Cardiac muscle cell (in vitro differentiated cells and primary cell): Measurements from ENCODE around the gene COMMD7. TPM values are rescaled to one million over a fixed set of nuclear protein-coding genes. Genes with fewer than 3 reads are reported as not detected.
"Not testable (repeated sequence)": the region's sequence is repeated elsewhere in the genome, so short reads cannot be mapped to it uniquely, and the experiment has no call there.

Experiments
- DNase-seq, 2 donors: peaks; one replicate each; pipeline versions ENCODE4 v3.0.0 to v3.0.0-alpha.2; 2010 to 2017; ENCODE audit warnings: low read depth in 1 of 2, low spot score in 1 of 2
- H3K27ac ChIP-seq: fragments of 200-600 bp; sonication (generic); 2 replicates; pipeline ENCODE4 v1.5.1; 2016
- H3K27me3 ChIP-seq: fragments of 200-600 bp; sonication (generic); 2 replicates; pipeline ENCODE4 v1.6.0; 2016; ENCODE audit warnings: control low read depth
- H3K36me3 ChIP-seq: fragments of 200-600 bp; sonication (generic); 2 replicates; pipeline ENCODE4 v1.5.1; 2016; ENCODE audit warnings: control low read depth
- H3K4me1 ChIP-seq: fragments of 200-600 bp; sonication (generic); 2 replicates; pipeline ENCODE4 v1.8.1; 2017; ENCODE audit warnings: low read depth, mild to moderate bottlenecking, mixed run types
- H3K4me3 ChIP-seq: fragments of 200-600 bp; sonication (generic); 2 replicates; pipeline ENCODE4 v1.5.1; 2016; ENCODE audit warnings: mild to moderate bottlenecking
- H3K9me3 ChIP-seq: fragments of 200-600 bp; sonication (generic); 2 replicates; pipeline ENCODE4 v1.5.1; 2017; ENCODE audit warnings: low read depth, mild to moderate bottlenecking, control low read depth
- polyA plus RNA-seq: library from polyadenylated mRNA; unstranded; fragments of >200 nt; fragmentation: Nextera tagmentation; extraction: Ambion mirVana; gene quantifications from 2 replicates; pipeline ENCODE4 v1.2.1, GENCODE V29; 2016
- total RNA-seq: library from RNA; depleted of rRNA; stranded (reverse); fragments of >200 nt; gene quantifications from 2 replicates; pipeline ENCODE4 v1.2.3, GENCODE V29; 2016
- TF ChIP-seq, protein P1 (sequence below): IDR thresholded peaks from 2 replicates; pipeline ENCODE4 v1.5.1; 2012; ENCODE audit warnings: low read depth, mild to moderate bottlenecking, low read length

COMMD7 gene
- total and polyA plus RNA-seq, 2 experiments from 2014 or later = 36.1 to 156 TPM

GRCh38 chr20:32706486-32706885, 36.8 kb downstream of the COMMD7 start:
- Histone ChIP-seq H3K27me3 (no peaks in the 10 kb centered on the region), H3K9me3 (no peaks in the 10 kb centered on the region), H3K27ac (no peak overlapping the region), H3K36me3 (peaks cover 14% of the 10 kb centered on the region), H3K4me3 (no peak overlapping the region), H3K4me1 (peaks cover 12% of the 10 kb centered on the region)
- DNase-seq = no peak
- TF ChIP-seq, protein P1, sequence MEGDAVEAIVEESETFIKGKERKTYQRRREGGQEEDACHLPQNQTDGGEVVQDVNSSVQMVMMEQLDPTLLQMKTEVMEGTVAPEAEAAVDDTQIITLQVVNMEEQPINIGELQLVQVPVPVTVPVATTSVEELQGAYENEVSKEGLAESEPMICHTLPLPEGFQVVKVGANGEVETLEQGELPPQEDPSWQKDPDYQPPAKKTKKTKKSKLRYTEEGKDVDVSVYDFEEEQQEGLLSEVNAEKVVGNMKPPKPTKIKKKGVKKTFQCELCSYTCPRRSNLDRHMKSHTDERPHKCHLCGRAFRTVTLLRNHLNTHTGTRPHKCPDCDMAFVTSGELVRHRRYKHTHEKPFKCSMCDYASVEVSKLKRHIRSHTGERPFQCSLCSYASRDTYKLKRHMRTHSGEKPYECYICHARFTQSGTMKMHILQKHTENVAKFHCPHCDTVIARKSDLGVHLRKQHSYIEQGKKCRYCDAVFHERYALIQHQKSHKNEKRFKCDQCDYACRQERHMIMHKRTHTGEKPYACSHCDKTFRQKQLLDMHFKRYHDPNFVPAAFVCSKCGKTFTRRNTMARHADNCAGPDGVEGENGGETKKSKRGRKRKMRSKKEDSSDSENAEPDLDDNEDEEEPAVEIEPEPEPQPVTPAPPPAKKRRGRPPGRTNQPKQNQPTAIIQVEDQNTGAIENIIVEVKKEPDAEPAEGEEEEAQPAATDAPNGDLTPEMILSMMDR = no peak

DNA sequence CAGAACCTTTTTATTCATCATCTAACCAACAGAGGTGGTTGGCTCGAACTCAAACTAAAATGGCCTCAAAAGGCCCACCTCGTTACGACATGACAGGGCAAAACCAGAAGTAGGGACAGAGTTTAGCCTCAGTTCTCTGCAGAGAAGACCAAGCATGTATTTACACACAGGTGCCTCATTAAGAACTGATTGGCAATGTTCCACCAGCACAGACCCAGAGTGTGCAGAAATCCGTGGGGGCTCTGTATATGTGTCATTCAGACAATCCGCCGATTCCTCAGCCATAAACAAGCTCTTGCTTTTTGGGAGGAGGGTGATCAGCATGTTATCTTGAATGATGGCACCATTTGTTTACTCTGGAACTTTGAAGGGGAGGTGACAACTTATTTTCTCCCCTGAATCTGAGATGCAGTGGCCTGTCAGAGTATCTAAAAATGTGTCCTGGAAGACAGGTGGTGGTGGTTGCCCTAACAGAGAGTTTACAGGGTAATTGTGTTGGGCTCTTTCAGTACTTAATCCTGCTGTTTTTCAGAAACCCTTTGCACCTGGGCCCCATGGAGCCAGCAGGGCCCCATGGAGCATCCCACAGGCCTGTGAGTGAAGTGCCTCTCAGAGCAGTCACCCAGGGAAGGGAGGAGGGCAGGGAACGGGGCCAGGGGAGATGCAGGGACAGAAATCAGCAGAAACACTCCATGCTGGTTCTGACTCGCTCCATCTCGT, 40.4 kb downstream of the COMMD7 start:
- no peak overlapping the region for H3K4me3 ChIP-seq
- H3K9me3 ChIP-seq = no peaks in the 10 kb centered on the region
- H3K36me3 ChIP-seq = peaks cover 14% of the 10 kb centered on the region
- no peaks in the 10 kb centered on the region for H3K4me1 ChIP-seq
- H3K27me3 ChIP-seq = no peaks in the 10 kb centered on the region
- peak overlapping the region; percentile 23 for H3K27ac ChIP-seq
- no peak for DNase-seq
- TF ChIP-seq, protein P1 = no peak

- H3K4me1 ChIP-seq = no peaks in the 10 kb centered on the region
- no peaks in the 10 kb centered on the region for H3K27me3 ChIP-seq
- TF ChIP-seq, protein P1 = no peak
- no peak overlapping the region for H3K4me3 ChIP-seq
- no peak for DNase-seq
- no peaks in the 10 kb centered on the region for H3K36me3 ChIP-seq
- H3K27ac ChIP-seq = no peak overlapping the region
- no peaks in the 10 kb centered on the region for H3K9me3 ChIP-seq
Measured at GRCh38 chr20:32697608-32698007, 45.7 kb downstream of the COMMD7 start.

DNA sequence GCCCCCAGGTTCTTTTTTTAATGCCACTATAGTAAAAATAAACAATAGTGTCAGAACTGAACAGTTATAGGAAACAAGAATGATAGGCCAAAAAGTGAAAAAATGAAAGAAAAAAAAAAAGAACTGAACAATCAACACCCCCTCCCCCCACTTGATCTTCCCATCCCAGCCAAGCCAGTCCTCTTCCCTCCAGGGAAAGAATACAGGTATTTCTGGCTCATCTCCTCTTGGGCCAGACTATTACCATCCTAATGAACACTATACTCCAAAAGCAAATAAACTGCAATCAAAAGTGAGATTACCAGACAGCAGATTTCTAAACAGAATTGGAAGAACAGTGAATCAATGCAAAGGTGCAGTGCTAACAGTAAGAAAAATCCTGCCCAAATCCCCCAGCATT, 48.2 kb downstream of the COMMD7 start:
- TF ChIP-seq, protein P1 = no peak
- H3K27ac ChIP-seq = peak overlapping the region; percentile 60
- no peaks in the 10 kb centered on the region for H3K4me1 ChIP-seq
- no peak for DNase-seq
- no peaks in the 10 kb centered on the region for H3K9me3 ChIP-seq
- H3K27me3 ChIP-seq = no peaks in the 10 kb centered on the region
- no peak overlapping the region for H3K4me3 ChIP-seq
- no peaks in the 10 kb centered on the region for H3K36me3 ChIP-seq

DNA sequence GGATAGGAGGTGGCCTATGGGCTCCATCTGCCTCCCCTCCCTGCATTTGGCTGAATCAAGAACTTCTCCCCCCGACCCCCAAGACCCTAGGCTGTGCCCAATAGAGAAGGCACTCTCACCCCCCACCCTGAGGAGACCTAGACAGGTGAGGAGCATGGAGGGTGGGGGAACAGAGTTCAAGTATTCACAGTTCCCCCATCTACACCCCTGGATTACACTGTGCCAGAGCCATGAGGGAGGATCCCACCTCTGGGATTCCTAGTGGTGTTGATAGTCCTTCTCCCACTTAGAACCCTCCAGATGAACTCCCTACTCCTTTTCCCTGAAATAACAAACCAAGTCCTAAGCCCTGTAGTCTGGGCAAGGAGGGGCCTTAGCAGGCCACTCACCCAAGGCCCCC, 54.3 kb downstream of the COMMD7 start:
- not testable (repeated sequence) for H3K4me3 ChIP-seq, H3K9me3 ChIP-seq, H3K4me1 ChIP-seq, H3K27ac ChIP-seq, H3K27me3 ChIP-seq, H3K36me3 ChIP-seq, DNase-seq

DNA sequence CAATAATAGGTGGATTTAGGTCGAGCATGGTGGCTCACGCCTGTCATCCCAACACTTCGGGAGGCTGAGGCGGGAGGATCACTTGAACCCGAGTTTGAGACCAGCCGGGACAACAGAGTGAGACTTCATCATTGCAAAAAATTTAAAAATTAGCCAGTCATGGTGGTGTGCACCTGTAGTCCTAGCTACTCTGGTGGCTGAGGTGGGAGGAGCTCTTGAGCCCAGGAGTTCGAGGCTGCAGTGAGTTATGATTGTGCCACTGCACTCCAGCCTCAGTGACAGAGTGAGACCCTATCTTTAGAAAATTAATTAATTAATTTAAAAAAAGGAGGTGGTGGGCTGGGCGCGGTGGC, 56.1 kb downstream of the COMMD7 start:
- Histone ChIP-seq H3K4me1 (no peaks in the 10 kb centered on the region), H3K27ac (no peak overlapping the region), H3K36me3 (no peaks in the 10 kb centered on the region), H3K4me3 (no peak overlapping the region), H3K9me3 (no peaks in the 10 kb centered on the region), H3K27me3 (no peaks in the 10 kb centered on the region)
- no peak for DNase-seq
- TF ChIP-seq, protein P1 = no peak
